HG02588 (cell line): ENCODE data around the gene FAM180A.
"Not testable (repeated sequence)": the region's sequence is repeated elsewhere in the genome, so short reads cannot be mapped to it uniquely, and the experiment has no call there.

Experiments used
- ATAC-seq: cut with Tn5 transposase; IDR thresholded peaks from one replicate; pipeline ENCODE4 v1.9.1; 2021; ENCODE audit warnings: mild to moderate bottlenecking, moderate library complexity; ENCODE audit not compliant: unreplicated experiment

Gene FAM180A

DNA sequence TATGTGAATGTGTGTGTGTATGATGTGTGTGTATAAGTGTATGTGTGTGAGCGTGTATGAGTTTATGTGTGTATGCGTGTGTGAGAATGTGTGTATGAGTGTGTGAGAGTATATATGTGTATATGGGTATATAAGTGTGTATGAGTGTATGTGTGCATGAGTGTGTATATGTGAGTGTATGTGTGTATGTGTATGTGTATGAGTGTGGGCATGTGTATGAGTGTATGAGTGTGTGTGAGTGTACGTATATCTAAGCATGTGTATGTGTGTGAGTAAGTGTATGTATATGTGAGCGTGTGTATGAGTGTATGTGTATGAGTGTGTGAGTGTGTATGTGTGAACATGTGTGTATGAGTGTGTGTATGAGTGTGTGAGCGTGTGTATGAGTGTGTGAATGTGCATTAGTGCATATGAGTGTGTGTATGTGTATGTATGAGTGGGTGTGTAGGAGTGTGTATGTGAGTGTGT is 33.5 kb downstream of the FAM180A start:
- ATAC-seq: no peak

DNA sequence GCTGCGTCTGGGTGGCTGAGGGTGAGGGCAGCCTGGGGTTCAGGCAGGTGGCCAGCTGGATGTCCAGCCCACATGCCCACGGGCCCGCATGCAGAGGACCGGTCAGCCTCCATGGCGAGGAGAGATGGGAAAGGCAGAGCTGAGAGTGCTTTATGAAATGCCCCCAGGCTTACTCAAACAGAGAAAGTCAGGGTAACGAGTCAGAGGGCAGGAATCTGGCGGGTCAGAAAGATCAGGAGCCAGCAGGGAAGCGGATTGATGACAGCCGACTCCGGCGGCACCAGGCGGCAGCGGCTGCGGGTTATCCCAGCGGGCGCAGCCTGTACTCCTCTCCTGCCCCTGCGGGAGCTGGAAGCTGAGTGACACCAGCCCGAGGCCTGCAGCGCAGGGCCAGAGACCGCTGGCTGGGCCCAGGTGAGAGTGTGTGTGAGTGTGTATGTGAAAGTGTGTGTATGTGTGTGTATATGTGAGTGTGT is 34.0 kb downstream of the FAM180A start:
- no peak for ATAC-seq

DNA sequence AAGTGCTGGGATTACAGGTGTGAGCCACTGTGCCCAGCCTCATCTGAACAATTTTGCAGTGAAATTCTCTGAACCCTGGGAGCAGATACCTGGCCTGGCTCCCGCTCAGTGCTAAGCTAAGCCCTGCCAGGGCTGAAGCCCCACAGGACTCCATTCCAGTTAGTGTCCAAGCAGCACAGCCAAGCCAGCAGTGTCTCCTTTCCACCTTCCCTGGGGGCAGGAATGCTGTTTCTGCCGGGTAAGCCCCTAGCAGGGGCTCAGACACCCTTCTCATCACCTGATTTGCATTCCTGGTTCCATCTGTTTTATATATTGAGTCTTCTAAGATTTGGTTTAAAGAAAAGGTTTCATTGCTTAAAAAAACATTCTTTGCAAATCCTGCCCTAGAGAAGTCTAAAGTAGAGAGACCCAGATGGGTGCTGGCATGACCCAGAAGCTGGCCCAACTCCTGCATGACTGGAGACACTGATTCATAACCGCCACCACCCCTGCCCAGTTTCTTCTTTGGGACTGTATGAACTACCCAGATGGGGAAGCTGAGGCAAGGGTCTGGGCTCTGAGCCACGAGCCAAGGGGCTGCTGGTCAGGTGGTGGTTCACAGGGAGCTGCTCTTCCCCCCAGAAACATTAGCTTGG is 34.7 kb downstream of the FAM180A start:
- no peak for ATAC-seq

DNA sequence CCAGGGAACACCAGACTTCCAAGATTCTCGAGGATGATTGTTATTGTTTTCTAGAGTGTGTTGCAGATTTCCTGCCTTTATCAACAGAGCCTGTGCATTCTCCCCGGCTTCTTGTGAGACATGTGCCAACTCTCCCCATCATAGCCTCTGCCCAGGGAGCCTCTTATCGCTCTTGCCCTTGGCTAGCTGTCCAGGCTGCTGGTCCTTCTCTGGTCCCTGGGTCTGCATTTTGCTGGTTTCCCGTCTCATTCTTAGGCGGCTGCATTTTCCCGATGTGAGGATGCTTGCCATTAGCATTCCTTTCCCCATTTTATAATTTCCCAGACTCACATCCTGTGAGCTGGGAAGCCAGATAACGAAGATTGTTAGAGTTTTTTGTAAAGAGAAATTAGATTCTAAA is 35.8 kb downstream of the FAM180A start:
- ATAC-seq: no peak

DNA sequence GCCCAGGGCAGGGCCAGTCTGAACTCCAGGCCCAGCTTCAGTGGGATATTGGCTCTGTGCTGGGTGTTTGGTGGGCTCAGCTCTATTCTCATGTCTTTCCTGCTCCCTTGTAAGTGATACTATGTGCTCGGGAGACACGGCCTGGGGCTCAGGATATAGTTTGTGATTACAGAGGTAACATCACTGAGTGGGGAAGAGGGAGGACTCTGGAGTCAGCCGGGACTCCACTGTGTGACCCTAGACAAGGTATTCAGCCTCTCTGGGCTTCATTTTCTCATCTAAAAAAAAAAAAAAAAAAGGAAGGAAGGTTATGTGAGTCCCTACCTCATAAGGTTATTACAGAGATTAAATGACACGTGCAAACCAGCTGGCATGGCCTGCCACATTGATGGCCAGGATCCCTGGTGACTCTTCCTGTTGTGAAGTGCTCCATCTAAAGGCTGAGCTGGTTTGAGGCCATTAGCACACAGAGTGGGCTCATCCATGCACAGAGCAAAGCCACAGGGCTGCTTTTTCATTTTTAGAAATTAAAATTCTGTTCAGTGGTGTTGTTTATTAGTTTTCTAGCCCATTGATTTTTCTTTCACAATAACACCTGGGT is 36.3 kb downstream of the FAM180A start:
- ATAC-seq: no peak

DNA sequence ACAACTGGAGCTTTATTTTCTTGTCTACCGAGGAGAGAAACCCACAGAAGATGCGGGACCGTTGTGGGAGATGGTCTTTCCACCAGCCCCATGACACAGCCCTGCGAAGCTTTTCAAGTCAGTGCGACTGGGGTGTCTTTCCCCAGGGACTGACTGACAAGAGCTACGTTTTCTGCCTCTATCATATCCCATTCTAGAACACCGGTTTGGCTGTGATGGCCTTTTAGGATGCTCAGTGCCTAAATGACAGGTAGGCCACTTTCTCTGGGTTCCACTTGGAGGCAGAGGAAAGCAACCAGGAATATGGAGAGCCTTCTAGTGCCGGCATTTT is 37.5 kb downstream of the FAM180A start:
- ATAC-seq: no peak

DNA sequence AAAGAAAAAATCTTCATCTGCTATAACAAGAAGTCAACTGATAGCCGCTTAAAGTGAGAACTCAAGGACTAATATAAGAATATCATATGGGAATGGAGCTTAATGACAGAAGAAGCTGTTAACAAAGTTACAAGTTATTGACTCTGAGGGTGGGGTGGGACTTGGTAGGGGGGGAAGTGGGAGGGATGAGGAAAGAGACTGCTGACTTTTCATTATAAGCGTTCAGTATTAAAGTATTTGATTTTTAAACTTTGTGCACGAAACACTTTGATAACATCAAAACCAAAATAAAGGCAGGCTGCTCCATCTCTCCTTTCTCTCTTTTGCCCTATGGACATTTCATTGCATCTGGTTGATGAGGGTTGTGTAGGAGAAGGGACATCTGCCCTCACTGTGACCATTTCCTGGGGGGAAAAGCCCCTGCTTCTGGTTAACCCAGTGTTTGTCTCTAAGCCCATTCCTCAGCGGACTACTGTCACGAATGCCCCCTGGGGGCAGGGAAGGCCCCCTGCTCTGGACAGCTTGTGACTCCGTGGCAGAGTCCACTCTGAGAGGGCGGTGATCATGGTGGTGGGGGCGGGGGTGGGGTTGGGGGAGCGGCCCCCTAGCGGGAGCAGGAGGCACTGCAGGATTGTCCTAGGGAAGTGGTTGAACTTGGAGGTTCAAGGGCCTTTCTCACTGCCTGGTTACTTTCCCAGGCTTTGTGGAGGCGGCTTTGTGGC is 38.0 kb downstream of the FAM180A start:
- no peak for ATAC-seq

DNA sequence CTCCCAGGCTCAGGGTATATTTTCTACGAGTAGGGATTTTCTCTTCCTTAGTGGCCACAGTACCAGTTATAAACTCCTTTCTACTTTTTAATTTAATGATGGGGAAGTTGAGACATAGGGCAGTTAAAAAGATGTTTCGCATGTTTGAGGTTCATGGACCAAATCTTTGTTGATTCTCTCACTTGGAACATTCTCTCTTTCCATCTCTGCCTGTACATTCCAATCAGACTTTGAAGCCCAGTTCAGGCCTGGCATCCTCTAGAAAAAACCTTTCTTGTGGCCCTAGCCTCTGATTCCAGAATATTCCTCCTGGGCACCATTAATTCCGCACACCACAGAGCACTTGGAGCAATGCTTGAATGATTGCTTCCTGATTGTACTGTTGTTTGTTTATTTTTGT is 39.1 kb downstream of the FAM180A start:
- no peak for ATAC-seq

DNA sequence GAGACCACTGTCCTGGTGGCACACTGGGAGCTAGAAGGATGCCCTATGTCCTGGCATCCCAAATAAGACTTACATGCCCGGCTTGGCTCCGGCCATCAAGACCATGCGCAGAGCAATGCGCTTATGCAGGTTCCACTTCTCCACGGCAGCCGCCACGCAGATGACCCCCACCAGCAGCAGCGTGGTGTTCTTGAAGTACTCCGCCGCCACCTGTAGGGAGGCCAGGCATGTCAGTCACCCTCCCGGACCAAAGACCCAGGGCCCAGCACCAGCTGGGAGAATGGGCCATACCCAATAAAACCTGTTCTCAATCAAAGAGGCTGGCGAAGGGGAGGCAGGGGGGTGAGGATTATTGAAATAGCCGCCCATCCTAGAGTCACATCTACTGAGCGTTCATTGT is 40.6 kb downstream of the FAM180A start:
- ATAC-seq: no peak

DNA sequence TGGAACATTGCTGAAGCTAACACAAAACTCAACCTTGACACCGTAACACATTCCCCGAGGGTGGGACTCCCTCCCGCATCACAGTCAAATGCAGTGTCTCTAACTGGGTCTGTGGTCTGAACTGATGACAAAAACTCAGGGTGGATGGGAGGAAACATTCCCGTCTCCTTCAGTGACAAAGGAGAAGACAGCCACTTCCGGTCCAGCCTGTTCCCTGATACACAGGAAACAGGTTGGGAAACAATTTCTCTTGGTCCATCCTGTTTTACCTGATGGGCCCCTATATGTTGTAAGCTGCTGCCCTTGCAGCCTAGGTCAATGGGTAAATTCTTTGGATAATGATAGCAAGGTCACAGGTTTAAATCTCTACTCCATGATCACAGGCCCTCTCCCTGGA is 41.0 kb downstream of the FAM180A start:
- ATAC-seq: no peak

DNA sequence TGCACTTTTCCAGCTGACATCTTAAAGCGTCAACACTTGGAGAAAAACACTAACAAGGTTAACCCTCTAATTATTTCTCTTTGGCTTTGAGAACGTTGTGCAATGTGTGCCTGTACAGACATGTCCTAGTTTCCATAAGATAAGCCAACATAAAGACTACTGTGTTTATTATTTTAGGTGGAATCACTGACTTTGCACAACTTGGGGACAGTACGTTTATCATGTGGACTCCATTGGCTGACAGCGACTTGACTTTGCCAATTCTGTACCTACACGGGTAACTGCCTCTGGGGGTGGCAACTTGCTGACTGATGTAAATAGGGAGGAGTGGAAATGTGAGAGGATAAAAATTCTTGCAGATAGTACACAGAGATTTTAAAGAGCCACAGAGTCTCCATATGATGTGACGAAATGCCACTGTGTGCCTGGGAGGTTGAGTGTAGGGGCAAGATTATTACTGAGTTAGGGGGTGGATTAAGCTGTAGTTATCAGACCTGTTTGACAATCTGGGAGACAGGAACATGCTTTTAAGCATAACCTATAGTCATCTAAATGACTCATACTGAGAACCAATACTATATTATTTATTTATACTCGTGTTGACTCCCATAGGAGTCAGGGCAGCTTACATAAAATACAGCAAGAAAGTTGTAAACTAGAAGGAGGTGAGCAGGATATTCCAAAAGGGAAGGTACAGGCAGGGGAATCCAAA is 41.6 kb downstream of the FAM180A start:
- ATAC-seq: no peak

DNA sequence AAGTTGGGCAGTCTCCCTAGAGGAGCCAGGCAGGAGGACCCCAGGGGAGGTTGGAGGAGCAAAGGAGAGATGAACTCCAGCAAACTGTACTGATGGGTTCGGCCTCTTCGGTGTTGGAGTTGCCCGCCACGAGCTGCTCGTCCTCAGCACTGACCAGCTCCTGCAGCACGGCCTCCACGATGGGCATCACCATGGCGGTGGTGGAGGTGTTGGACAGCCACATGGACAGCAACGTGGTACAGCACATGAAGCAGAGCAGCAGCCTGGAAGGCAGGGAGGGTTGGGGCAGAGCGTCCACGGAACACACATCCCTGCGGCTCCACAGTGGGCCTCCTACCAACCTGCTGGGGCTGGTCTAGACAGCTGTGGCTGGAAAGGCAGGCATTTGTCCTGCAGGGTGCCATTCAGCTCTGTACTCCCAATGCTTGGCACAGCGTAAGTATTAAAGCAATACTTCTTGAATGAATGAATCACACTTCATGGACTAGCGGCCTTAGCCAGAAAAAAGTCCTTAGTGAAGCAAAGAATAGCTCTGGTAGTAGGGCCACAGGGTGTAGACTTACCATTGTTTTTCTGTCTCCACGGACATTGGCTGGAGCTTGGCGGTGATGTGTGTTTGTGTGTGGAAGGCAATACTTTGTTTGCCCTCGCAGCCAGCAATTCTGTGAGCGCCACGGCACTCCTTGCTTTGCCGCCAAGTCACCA is 42.4 kb downstream of the FAM180A start:
- ATAC-seq: no peak

DNA sequence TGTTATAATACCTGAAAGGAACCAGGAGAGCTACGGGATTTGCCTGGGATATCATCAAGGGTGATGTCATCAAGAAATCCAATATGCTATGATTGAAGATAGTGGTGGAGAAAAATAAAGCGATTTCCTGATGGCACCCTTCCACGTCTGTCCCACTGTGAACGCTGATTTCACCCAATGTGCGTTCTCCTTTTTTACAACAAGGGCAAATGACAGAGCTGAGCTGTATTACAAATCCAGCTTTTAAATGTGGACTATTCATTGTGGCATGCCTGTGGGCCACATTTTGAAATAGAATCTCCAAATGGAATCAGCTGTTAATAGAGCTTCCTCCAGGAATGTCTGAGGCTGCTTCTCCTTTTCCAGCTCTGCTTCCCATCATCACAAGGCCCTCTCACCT is 43.9 kb downstream of the FAM180A start:
- ATAC-seq: no peak

DNA sequence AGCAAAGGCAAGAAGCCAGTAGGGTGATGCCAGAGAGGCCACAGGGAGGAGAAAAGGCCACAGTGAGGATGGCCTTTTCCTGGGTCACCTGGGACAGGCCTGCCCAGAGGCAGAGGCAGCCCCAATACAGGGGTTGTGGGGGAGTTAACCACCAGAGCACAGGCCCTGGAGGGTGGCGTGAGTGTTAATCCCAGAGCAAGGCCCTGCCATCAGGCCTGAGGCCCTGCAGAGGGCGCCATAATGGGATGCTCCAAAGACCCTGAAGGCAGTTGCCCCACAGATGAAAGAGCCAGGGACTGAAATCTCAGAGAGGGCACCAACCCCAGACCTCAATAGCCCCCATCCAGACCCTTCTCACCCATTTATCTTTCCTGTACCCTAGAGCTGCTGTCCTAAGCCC is 44.5 kb downstream of the FAM180A start:
- ATAC-seq: no peak

DNA sequence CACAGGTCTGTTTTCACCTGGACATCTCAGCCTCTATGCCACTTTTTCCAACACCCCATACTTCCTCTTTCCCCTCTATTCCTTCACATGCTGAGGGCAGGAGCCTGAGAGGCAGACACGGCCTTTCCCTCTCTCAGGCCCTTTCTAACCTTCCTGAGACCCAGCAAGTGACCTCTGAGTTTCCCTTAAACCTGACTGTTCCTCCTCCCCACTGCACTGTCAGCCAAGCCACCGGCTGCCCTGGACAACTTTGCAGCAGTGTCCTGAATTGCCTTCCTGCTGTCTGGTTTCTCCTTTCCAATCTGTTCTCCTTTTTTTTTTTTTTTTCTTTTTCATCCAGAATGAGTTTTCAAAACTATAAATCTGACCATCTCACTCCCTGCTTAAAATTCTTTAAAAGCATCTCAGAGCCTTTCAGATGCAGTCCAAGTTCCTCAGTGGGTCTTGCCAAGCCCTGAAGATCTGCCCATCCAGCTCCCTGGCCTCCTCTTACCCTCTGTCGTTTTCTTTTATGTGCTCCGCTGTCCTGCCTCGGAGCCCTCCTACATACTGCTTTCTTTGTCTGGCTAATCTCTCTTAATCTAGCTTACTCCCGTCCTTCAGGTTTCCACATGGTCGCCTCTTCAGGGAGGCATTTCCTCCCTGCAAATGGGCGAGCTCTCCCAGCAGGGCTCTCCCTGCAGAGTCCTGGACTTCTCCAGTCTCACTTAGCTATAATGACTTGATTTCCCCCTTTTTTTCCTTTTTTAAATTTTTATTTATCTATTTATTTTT is 51.1 kb downstream of the FAM180A start:
- ATAC-seq: no peak

DNA sequence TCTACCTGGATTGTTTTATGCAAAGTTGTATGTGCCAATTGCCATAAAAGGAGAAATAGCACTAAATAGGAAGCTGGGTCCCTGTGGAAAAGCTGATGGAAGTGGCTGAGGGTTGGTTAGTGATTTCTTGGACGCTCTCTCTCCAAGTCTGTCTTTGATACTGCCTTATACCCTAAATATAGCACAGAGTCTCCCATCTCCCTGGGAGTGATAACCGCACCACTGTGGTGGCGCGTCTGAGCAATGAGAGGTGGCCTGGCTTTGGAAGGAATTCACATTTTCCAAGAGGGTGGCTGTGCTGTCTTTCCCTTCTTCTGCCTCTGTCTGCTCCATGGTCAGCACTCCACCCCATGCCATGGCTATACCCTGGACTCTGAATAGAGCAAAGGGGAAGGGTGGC is 55.1 kb downstream of the FAM180A start:
- ATAC-seq: no peak

DNA sequence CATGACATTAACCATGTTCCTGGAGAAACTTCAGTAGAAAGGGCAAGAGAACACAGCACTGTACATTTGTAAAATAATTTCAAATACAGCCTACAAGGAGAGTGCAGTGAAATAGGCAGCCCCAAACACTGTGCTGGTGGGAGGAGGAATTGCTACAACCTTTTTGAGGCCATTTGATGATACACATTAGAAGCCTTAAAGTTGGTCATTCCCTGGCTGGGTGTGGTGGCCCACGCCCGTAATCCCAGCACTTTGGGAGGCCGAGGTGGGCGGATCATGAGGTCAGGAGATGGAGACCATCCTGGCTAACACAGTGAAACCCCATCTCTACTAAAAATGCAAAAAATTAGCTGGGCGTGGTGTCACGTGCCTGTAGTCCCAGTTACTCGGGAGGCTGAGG is 56.0 kb downstream of the FAM180A start:
- not testable (repeated sequence) for ATAC-seq

DNA sequence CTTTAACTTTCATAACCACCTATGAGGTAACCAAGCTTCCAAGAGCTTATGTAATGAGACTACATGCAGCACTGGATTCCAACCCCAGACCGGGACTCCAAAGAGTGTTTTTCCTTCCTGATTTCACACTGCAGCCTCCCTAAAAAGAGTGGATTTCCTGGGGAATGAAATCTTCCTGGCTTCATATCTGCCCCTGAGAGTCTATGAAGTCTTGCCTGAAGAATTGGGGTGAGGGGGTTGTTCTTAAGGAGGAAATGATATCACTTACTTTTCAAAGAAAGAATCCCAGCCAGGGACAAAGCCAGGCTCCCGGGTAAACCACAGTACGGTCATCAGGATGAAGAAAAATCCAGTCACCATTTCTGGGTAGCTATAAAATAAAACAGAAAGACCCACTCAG is 56.6 kb downstream of the FAM180A start:
- ATAC-seq: no peak

DNA sequence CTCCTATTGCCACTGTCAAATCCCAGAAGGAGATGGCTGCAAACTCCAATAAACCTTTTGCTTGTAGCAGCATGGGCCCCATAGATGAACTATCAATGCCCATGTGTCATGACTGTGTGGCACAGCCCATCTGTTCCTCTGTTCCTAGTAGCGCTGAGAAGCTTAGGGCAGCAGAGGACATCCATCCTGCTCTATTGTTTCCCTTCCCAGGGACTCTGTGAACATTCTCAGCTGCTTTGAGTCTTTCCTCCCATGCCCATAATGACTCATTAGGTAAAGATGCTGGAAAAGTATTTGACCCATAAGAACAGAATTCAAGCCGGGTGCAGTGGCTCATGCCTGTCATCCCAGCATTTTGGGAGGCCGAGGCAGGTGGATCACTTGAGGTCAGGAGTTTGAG is 58.0 kb downstream of the FAM180A start:
- ATAC-seq: no peak

DNA sequence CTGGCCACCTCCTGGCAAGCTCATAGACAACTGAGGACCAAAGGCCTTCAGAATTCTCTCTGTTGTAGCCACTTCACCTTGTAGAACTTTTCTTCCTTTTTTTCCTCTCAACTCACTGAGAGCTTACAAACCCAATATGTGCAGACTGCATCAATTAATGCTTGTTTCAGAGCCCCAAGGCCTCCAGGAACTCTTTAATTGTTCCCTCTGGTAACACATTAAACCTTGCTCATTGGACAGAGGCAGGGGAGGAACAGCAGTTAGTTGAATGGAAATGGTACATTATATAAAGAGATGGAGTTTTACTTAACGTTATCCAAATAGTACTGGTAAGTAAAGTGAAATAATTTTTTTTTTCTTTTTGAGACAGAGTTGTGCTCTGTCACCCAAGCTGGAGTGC is 61.1 kb downstream of the FAM180A start:
- no peak for ATAC-seq
